Activated T-helper 1 cell treated with anti-CD3 and anti-CD28 coated beads, Interleukin-12 subunit alpha, Interleukin-12 subunit beta, Interleukin-2, Interleukin-4 antibody, amounts not matched to agents 30 ng/mL and 10 ng/mL and 1 ng/mL, durations not matched to agents 14 hours and 24 hours and 36 hours (primary cell): ENCODE data around the gene FGA. TPM values are rescaled to one million over a fixed set of nuclear protein-coding genes. Genes with fewer than 3 reads are reported as not detected.

ENCODE experiments used
- DNase-seq: peaks from one replicate; pipeline ENCODE4 v3.0.0; 2021; ENCODE audit warnings: low spot score
- H3K27ac Mint-ChIP-seq: one replicate; pipeline ENCODE4 v1.8.0; 2021; ENCODE audit warnings: mild to moderate bottlenecking, mixed read lengths
- H3K27me3 Mint-ChIP-seq: one replicate; pipeline ENCODE4 v1.8.0; 2022; ENCODE audit warnings: mild to moderate bottlenecking, moderate library complexity, mixed read lengths; ENCODE audit not compliant: insufficient read depth
- H3K36me3 Mint-ChIP-seq: one replicate; pipeline ENCODE4 v1.8.0; 2021; ENCODE audit warnings: low read depth, mixed read lengths
- H3K4me1 Mint-ChIP-seq: one replicate; pipeline ENCODE4 v1.8.0; 2021; ENCODE audit warnings: low read depth, mixed read lengths
- H3K4me3 Mint-ChIP-seq: one replicate; pipeline ENCODE4 v1.8.0; 2021; ENCODE audit warnings: mild to moderate bottlenecking, moderate library complexity, mixed read lengths
- H3K9me3 Mint-ChIP-seq: one replicate; pipeline ENCODE4 v1.8.0; 2021; ENCODE audit warnings: mixed read lengths
- intact Hi-C: fragments of 100-400 bp; cut with micrococcal nuclease; formaldehyde crosslinking; loops from one replicate; pipeline ENCODE4 v1.15.1; 2024
- total RNA-seq: library from RNA; stranded (reverse); gene quantifications from 2 replicates; pipeline ENCODE4 v1.2.3, GENCODE V29; 2022

Gene FGA
- total RNA-seq, 1 donor from 2014 or later: not detected

- H3K27me3 Mint-ChIP-seq: peaks cover 14% of the 10 kb centered on the region
These were observed 27.8 kb downstream of the FGA start, which contains the start of gene FGB for GRCh38 chr4:154562697-154563254. TSS of gene FGB (plus strand) at chr4:154563011. CDS start at chr4:154563019, 8 bp downstream.

GRCh38 chr4:154560824-154561231, 29.7 kb downstream of the FGA start:
- no peaks in the 10 kb centered on the region for H3K36me3 Mint-ChIP-seq
- no peaks in the 10 kb centered on the region for H3K4me1 Mint-ChIP-seq
- no peak overlapping the region for H3K27ac Mint-ChIP-seq
- peaks cover 9% of the 10 kb centered on the region for H3K9me3 Mint-ChIP-seq
- DNase-seq: no peak
- H3K4me3 Mint-ChIP-seq: no peak overlapping the region
- peaks cover 12% of the 10 kb centered on the region for H3K27me3 Mint-ChIP-seq
- intact Hi-C loops: no loop called here

More at GRCh38 chr4:154562697-154563254, 27.8 kb downstream of the FGA start, which contains the start of gene FGB:
- H3K36me3 Mint-ChIP-seq: no peaks in the 10 kb centered on the region
- no peak within 1 kb of the TSS for H3K27ac Mint-ChIP-seq
- no peak for DNase-seq
- intact Hi-C loops: no loop called here
- H3K4me3 Mint-ChIP-seq: no peak within 1 kb of the TSS
- no peaks in the 10 kb centered on the region for H3K4me1 Mint-ChIP-seq
- no peaks in the 10 kb centered on the region for H3K9me3 Mint-ChIP-seq

DNA sequence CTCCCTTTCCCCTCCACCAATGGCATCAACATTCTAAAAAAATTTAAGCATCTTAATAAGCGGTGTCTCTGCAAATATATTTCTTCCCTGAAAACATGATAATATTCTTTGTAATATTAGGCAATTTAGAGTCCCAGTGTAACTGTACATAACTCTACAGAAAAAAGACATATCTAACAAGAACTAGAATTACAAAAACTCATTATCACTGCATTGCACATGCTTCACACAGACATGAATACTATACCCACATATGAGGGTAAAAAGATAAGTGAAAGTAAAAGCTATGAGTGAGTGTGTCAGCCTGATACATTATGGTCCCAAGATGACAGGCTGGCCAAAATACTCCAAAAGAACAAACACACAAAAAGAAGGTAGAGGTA, 30.1 kb downstream of the FGA start:
- intact Hi-C loops: no loop called here
- H3K27me3 Mint-ChIP-seq: peaks cover 12% of the 10 kb centered on the region

GRCh38 chr4:154559494-154560418, 30.8 kb downstream of the FGA start:
- Mint-ChIP-seq H3K4me3 (no peak overlapping the region), H3K9me3 (peaks cover 9% of the 10 kb centered on the region), H3K36me3 (no peaks in the 10 kb centered on the region), H3K27ac (no peak overlapping the region), H3K4me1 (no peaks in the 10 kb centered on the region), H3K27me3 (peaks cover 12% of the 10 kb centered on the region)
- DNase-seq: no peak
- intact Hi-C loops: loop anchor here (1.0 to 10.0 kb wide), 4 partner anchors 59 to 1075 kb away; partner anchors contain the start of gene LRAT

More for the DNA sequence above, 30.1 kb downstream of the FGA start:
- DNase-seq: no peak
- Mint-ChIP-seq H3K4me1 (no peaks in the 10 kb centered on the region), H3K36me3 (no peaks in the 10 kb centered on the region), H3K4me3 (no peak overlapping the region), H3K9me3 (peaks cover 9% of the 10 kb centered on the region), H3K27ac (no peak overlapping the region)

GRCh38 chr4:154559141-154559493, 31.4 kb downstream of the FGA start:
- Mint-ChIP-seq H3K27me3 (peaks cover 12% of the 10 kb centered on the region), H3K36me3 (no peaks in the 10 kb centered on the region), H3K9me3 (peaks cover 9% of the 10 kb centered on the region), H3K4me3 (no peak overlapping the region), H3K27ac (no peak overlapping the region), H3K4me1 (no peaks in the 10 kb centered on the region)
- DNase-seq: no peak
- intact Hi-C loops: loop anchor here (1.0 to 10.0 kb wide), 4 partner anchors 59 to 1076 kb away; partner anchors contain the start of gene LRAT

- Mint-ChIP-seq H3K4me1 (peaks cover 28% of the 10 kb centered on the region), H3K9me3 (peaks cover 4% of the 10 kb centered on the region), H3K4me3 (no peak overlapping the region), H3K27me3 (peaks cover 4% of the 10 kb centered on the region), H3K27ac (no peak overlapping the region), H3K36me3 (peaks cover 7% of the 10 kb centered on the region)
- peak; percentile 46 for DNase-seq
- intact Hi-C loops: loop anchor here (1.0 to 10.0 kb wide), 8 partner anchors 66 to 1401 kb away; partner anchors contain the start of genes CTSO, LRAT and TMEM131L
These were observed 38.5 kb downstream of the FGA start for GRCh38 chr4:154551872-154552686.

DNA sequence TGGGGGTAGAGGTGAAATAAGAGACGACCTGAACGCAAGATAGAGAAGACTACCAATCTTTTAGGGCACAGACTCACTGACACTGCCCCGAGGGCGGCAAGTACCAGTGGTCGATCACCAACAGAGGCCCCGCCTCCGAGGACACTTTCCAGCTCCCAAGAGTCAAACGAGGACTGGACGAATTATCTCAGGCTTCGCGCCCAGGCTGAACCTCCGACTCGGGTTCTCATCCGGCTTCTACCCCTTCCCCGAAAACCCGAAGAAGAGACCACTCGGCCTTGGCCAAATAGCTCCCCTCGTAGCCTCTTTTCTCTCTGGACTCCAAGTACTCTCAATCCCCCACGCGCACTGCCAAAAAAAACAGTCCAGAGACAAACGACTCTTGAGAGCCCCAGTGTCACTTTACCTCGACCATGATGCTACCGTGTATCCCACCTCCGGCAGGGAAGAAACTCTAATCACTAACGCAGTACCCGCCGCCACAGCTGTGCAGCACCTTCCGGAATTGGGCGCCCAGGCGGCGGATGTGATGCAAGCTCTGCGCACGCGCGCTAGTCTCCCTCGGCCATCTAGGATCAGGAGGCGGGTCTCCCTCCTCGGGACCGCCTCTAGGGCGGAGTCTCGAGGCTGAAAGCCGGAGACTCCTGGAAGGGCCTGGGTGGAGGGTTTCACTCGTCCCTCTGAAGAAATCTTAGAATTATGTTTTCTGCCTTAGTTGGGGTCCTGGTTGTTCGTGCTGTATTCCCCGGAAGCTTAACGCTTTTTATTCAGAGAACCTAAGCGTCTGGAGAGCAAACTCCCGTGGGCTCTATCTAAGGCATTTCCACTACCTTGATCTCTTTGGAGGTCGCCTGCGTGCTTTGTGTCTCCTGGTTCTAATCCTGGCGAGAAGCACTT, 40.4 kb downstream of the FGA start, which contains the start of gene PLRG1:
Gene PLRG1 (minus strand): TSS at position 507 of the 897 bp plus-strand sequence. CDS start 92 bp downstream, at position 415.
- Mint-ChIP-seq H3K27me3 (peaks cover 2% of the 10 kb centered on the region), H3K27ac (peak within 1 kb of the TSS; percentile 97), H3K9me3 (no peaks in the 10 kb centered on the region), H3K36me3 (peaks cover 10% of the 10 kb centered on the region), H3K4me1 (peaks cover 28% of the 10 kb centered on the region), H3K4me3 (peak within 1 kb of the TSS; percentile 100)
- DNase-seq: peak; percentile 94
- intact Hi-C loops: loop anchor here (1.0 to 10.0 kb wide), 7 partner anchors 195 to 1403 kb away; partner anchors contain the start of genes CTSO, LRAT, MAP9 and MND1

DNA sequence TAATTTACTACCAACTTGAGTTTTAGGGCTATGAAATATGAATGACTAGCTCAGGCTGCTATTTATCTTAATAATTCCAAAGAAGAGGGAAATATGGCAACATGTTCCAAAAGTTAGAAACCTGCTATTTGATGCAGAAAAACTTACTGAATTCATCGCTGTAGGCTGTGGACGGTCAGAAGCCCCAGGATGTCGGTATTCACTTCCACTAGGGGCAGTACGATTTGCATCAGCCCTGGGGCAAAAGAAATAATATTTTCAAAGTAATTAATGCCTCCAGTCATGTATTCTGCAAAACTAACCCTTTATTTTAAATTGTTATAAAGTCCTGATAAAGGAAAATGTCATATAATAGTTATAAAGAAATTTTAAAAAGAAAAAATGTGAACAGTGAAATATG, 44.9 kb downstream of the FGA start:
- H3K4me3 Mint-ChIP-seq: no peak overlapping the region
- no peaks in the 10 kb centered on the region for H3K27me3 Mint-ChIP-seq
- peaks cover 19% of the 10 kb centered on the region for H3K4me1 Mint-ChIP-seq
- no peak overlapping the region for H3K27ac Mint-ChIP-seq
- intact Hi-C loops: loop anchor here (10.0 kb wide), 1 partner anchor 1201 kb away; the partner anchor contains the start of gene MND1
- H3K36me3 Mint-ChIP-seq: peaks cover 39% of the 10 kb centered on the region
- DNase-seq: no peak
- no peaks in the 10 kb centered on the region for H3K9me3 Mint-ChIP-seq

DNA sequence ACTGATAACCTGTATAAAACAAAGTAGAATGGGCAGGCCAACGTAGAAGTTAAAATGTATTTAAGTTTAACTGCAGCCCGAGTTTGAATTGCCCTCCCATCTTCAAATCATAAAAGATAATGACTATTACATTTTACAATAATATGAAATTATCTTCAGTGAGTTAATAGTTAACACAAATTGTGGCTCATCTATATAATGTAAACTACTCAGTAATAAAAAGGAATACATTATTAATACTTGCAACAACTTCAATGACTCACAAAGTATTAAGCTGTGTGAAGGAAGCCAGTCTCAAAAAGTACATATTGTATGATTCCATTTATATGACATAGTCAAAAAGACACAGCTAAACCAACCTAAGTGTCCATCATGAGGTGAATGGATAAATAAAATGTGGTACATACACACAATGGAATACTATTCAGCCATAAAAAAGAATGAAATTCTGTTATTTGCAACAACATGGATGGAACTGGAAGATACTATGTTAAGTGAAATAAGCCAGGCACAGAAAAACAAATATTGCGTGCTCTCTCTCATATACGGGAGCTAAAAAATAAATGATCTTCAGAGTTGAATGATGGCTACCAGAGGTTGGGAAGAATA, 48.2 kb downstream of the FGA start:
- intact Hi-C loops: loop anchor here (10.0 kb wide), 1 partner anchor 1198 kb away; the partner anchor contains the start of gene MND1
- Mint-ChIP-seq H3K27ac (no peak overlapping the region), H3K4me1 (no peaks in the 10 kb centered on the region), H3K27me3 (no peaks in the 10 kb centered on the region), H3K9me3 (no peaks in the 10 kb centered on the region), H3K4me3 (no peak overlapping the region), H3K36me3 (peaks cover 52% of the 10 kb centered on the region)
- no peak for DNase-seq
